ENCODE results near the gene CACNA1C.

CACNA1C gene

GRCh38 chr12:2295941-2296461, 243.2 kb downstream of the CACNA1C start:
- no peak overlapping the region for H3K4me3 ChIP-seq (replicated peaks in 1 of 2; ENCODE audit: low read depth in 2 of 2, low read length in 2 of 2)
- DNase-seq (ENCODE audit: low read depth in 2 of 2), result peak in 1 of 2 donors; percentile 70
- TF ChIP-seq CTCF (IDR thresholded peaks at IDR 0.05; ENCODE audit: low read depth, low read length), result no peak

DNA sequence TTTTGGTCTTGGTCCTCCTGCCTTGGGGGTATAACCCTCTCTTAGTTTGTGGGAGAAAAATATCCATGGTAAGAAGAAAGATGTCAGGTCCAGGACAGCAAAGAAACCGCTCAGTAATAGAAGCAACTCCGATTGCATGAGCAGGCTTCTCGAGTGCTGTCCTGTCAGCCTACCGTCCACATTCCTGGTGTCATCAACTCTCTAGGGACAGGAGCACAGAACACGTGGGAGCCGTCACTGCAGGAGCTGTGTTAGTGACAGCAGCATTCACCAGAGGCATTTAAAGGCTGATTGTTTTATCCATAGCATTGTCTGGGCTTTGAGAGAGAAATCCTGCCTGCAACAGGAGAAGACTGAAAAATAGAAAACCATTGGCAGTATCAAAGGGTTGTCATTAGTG, 244.2 kb downstream of the CACNA1C start:
- no peak for TF ChIP-seq CTCF (IDR thresholded peaks at IDR 0.05; ENCODE audit: low read depth, low read length)
- no peak overlapping the region for H3K4me3 ChIP-seq (replicated peaks in 1 of 2; ENCODE audit: low read depth in 2 of 2, low read length in 2 of 2)
- no peak for DNase-seq (ENCODE audit: low read depth in 2 of 2)

GRCh38 chr12:2297658-2298057, 244.9 kb downstream of the CACNA1C start:
- no peak for TF ChIP-seq CTCF (IDR thresholded peaks at IDR 0.05; ENCODE audit: low read depth, low read length)
- no peak overlapping the region for H3K4me3 ChIP-seq (replicated peaks in 1 of 2; ENCODE audit: low read depth in 2 of 2, low read length in 2 of 2)
- no peak for DNase-seq (ENCODE audit: low read depth in 2 of 2)

- no peak overlapping the region for H3K4me3 ChIP-seq (replicated peaks in 1 of 2; ENCODE audit: low read depth in 2 of 2, low read length in 2 of 2)
- no peak for DNase-seq (ENCODE audit: low read depth in 2 of 2)
- no peak for TF ChIP-seq CTCF (IDR thresholded peaks at IDR 0.05; ENCODE audit: low read depth, low read length)
These were observed 245.9 kb downstream of the CACNA1C start for GRCh38 chr12:2298556-2299200.

- no peak overlapping the region for H3K4me3 ChIP-seq (replicated peaks in 1 of 2; ENCODE audit: low read depth in 2 of 2, low read length in 2 of 2)
- no peak for DNase-seq (ENCODE audit: low read depth in 2 of 2)
- TF ChIP-seq CTCF (IDR thresholded peaks at IDR 0.05; ENCODE audit: low read depth, low read length), result no peak
These were observed 246.4 kb downstream of the CACNA1C start for GRCh38 chr12:2299206-2299605.

DNA sequence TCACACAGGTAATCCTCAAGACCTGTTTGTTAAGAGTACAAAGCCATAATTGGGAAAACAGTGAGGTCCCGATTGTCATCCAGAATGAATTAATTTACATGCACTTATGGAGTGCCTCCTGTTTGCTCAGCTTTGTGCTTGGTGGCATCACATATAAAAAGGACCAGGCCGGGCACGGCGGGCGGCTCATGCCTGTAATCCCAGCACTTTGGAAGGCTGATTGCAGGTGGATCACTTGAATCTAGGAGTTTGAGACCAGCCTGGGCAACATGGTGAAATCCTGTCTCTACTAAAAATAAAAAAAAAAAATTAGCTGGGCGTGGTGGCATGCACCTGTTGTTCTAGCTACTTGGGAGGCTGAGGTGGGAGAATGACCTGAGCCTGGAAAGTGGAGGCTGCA, 247.4 kb downstream of the CACNA1C start:
- no peak overlapping the region for H3K4me3 ChIP-seq (replicated peaks in 1 of 2; ENCODE audit: low read depth in 2 of 2, low read length in 2 of 2)
- DNase-seq (ENCODE audit: low read depth in 2 of 2), result no peak
- TF ChIP-seq CTCF (IDR thresholded peaks at IDR 0.05; ENCODE audit: low read depth, low read length), result no peak

- TF ChIP-seq CTCF (IDR thresholded peaks at IDR 0.05; ENCODE audit: low read depth, low read length), result no peak
- H3K4me3 ChIP-seq (replicated peaks in 1 of 2; ENCODE audit: low read depth in 2 of 2, low read length in 2 of 2), result no peak overlapping the region
- DNase-seq (ENCODE audit: low read depth in 2 of 2), result no peak
These were observed 248.1 kb downstream of the CACNA1C start for GRCh38 chr12:2300886-2301285.
